GM23248 (cell line): ENCODE data around the gene UBQLN1.

Source experiments
- EZH2 ChIP-seq: fragments of 200-600 bp; sonication (generic); IDR thresholded peaks from 2 replicates; pipeline ENCODE4 v1.6.1; 2018; ENCODE audit warnings: antibody characterized with exemption, mild to moderate bottlenecking; ENCODE audit not compliant: insufficient read depth, poor library complexity, severe bottlenecking
- EZH2phosphoT487 ChIP-seq: fragments of 200-600 bp; sonication (generic); IDR thresholded peaks from 2 replicates; pipeline ENCODE4 v1.6.1; 2018; ENCODE audit warnings: antibody characterized with exemption, moderate library complexity, mild to moderate bottlenecking, low read depth; ENCODE audit not compliant: insufficient read depth

DNA sequence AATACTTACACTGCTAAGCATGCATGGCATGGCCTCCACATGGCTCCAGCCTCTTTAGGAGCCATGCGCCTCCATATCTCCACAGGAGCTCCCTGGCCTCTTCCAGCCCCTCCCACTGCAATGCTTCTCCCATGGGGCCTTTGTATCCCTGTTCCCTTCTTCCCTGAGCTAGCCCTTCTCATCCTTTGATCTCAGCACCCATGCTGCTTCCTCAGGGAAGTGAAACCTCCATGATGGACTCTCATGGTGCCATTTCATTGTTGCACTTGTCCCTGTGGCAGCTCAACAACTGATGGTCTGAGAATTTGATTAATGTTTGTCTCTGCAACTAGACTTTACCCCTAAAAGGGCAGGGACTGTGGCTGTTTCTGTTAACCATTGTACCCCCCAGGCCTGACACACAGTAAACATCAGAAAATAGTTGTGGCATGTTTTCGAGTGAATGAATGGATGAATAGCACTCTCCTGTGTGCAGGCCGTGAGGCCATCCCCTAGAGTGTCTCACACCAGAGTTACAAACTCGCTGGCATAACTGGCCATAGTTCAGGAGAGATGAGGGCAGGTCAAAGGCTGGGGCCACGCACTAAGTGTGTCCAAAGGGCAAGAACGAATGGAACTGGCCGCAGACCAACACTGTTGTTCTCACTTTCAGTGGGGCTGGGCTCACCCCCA is 78.2 kb downstream of the UBQLN1 start:
- no peak for TF ChIP-seq EZH2
- no peak for TF ChIP-seq EZH2phosphoT487
